GM23338 (cell line): Measurements from ENCODE around the gene STOX1. TPM values are rescaled to one million over a fixed set of nuclear protein-coding genes. Genes with fewer than 3 reads are reported as not detected.

Source experiments
- ATAC-seq: fragments of 200-7000 bp; cut with Tn5 transposase; 3 replicates; pipeline ENCODE4 v1.9.1; 2020
- DNase-seq: peaks from one replicate; pipeline ENCODE4 v3.0.0-alpha.2; 2015; ENCODE audit warnings: low spot score
- H2AFZ ChIP-seq: fragments of 200-600 bp; sonication (generic); 2 replicates; pipeline ENCODE4 v1.8.0; 2016; ENCODE audit warnings: antibody characterized with exemption, mild to moderate bottlenecking, moderate library complexity
- H3F3A ChIP-seq: fragments of 200-600 bp; sonication (generic); replicated peaks from 2 replicates; pipeline ENCODE4 v1.8.0; 2017; ENCODE audit warnings: antibody characterized with exemption, mixed run types, low read depth
- H3K27ac ChIP-seq: fragments of 200-600 bp; sonication (generic); 2 replicates; pipeline ENCODE4 v1.6.1; 2016; ENCODE audit warnings: low read depth
- H3K27me3 ChIP-seq: fragments of 200-600 bp; sonication (generic); 2 replicates; pipeline ENCODE4 v1.8.0; 2016; ENCODE audit warnings: mild to moderate bottlenecking, mixed run types, moderate library complexity; ENCODE audit not compliant: insufficient read depth
- H3K36me3 ChIP-seq: fragments of 200-600 bp; sonication (generic); 2 replicates; pipeline ENCODE4 v1.8.0; 2016; ENCODE audit warnings: mild to moderate bottlenecking; ENCODE audit not compliant: insufficient read depth
- H3K4me1 ChIP-seq: fragments of 200-600 bp; sonication (generic); 2 replicates; pipeline ENCODE4 v1.8.0; 2016; ENCODE audit warnings: mild to moderate bottlenecking, moderate library complexity; ENCODE audit not compliant: insufficient read depth
- H3K4me2 ChIP-seq: fragments of 200-600 bp; sonication (generic); 2 replicates; pipeline ENCODE4 v1.7.1; 2017; ENCODE audit warnings: mixed run types
- H3K4me3 ChIP-seq: fragments of 200-600 bp; sonication (generic); 2 replicates; pipeline ENCODE4 v1.6.1; 2016; ENCODE audit warnings: mixed run types
- H3K79me2 ChIP-seq: fragments of 200-600 bp; sonication (generic); replicated peaks from 2 replicates; pipeline ENCODE4 v1.8.0; 2017; ENCODE audit warnings: mild to moderate bottlenecking; ENCODE audit not compliant: insufficient read depth
- H3K9me2 ChIP-seq: fragments of 200-600 bp; sonication (generic); 2 replicates; pipeline ENCODE4 v1.8.0; 2017; ENCODE audit not compliant: insufficient read depth
- H4K20me1 ChIP-seq: fragments of 200-600 bp; sonication (generic); replicated peaks from 2 replicates; pipeline ENCODE4 v1.8.0; 2017; ENCODE audit warnings: mild to moderate bottlenecking; ENCODE audit not compliant: insufficient read depth
- H3K27ac Mint-ChIP-seq: 2 replicates; pipeline ENCODE4 v1.8.0; 2020; ENCODE audit warnings: inconsistent platforms, mild to moderate bottlenecking, moderate library complexity, mixed read lengths
- H3K27me3 Mint-ChIP-seq: 3 replicates; pipeline ENCODE4 v1.8.0; 2022; ENCODE audit warnings: low read depth, mild to moderate bottlenecking, moderate library complexity, mixed read lengths, inconsistent platforms; ENCODE audit not compliant: insufficient read depth, poor library complexity
- H3K36me3 Mint-ChIP-seq: 3 replicates; pipeline ENCODE4 v1.8.0; 2021; ENCODE audit warnings: low read depth, mild to moderate bottlenecking, inconsistent platforms, moderate library complexity, mixed read lengths
- H3K4me1 Mint-ChIP-seq: 3 replicates; pipeline ENCODE4 v1.8.0; 2020; ENCODE audit warnings: mild to moderate bottlenecking, inconsistent platforms, mixed read lengths
- H3K4me3 Mint-ChIP-seq: 3 replicates; pipeline ENCODE4 v1.8.0; 2021; ENCODE audit warnings: moderate library complexity, mild to moderate bottlenecking, inconsistent platforms, mixed read lengths
- H3K9me3 Mint-ChIP-seq: 3 replicates; pipeline ENCODE4 v1.8.0; 2020; ENCODE audit warnings: moderate library complexity, mild to moderate bottlenecking, inconsistent platforms, mixed read lengths
- CREB1 ChIP-seq: fragments of 250-450 bp; sonication (Bioruptor Pico); IDR thresholded peaks from 2 replicates; pipeline ENCODE4 v1.5.0; 2020; ENCODE audit warnings: low read depth, mild to moderate bottlenecking, moderate library complexity
- CTCF ChIP-seq, 2 experiments: fragments of 200-600 bp in 1 of 2; sonication (generic) in 1 of 2; conservative IDR thresholded peaks; 2 replicates each; pipeline versions ENCODE4 v1.5.1 to v1.6.1; 2016 to 2017; ENCODE audit warnings: antibody characterized with exemption in 2 of 2, low read depth in 2 of 2, mild to moderate bottlenecking in 2 of 2, moderate library complexity in 1 of 2
- EZH2 ChIP-seq: fragments of 200-600 bp; sonication (generic); IDR thresholded peaks from one replicate; pipeline ENCODE4 v1.8.0; 2017; ENCODE audit warnings: antibody characterized with exemption, mild to moderate bottlenecking, low read depth; ENCODE audit not compliant: unreplicated experiment
- EZH2phosphoT487 ChIP-seq: fragments of 200-600 bp; sonication (generic); IDR thresholded peaks from one replicate; pipeline ENCODE4 v1.8.1; 2018; ENCODE audit warnings: antibody characterized with exemption; ENCODE audit not compliant: unreplicated experiment
- JUNB ChIP-seq: IDR thresholded peaks from one replicate; pipeline ENCODE4 v1.6.1; 2016; ENCODE audit warnings: antibody characterized with exemption; ENCODE audit not compliant: unreplicated experiment
- NANOG ChIP-seq: IDR thresholded peaks from 2 replicates; pipeline ENCODE4 v1.6.1; 2016; ENCODE audit warnings: antibody characterized with exemption, borderline replicate concordance
- REST ChIP-seq: IDR thresholded peaks from one replicate; pipeline ENCODE4 v1.6.1; 2018; ENCODE audit warnings: antibody characterized with exemption; ENCODE audit not compliant: unreplicated experiment
- STAT1 ChIP-seq: IDR thresholded peaks from one replicate; pipeline ENCODE4 v1.6.1; 2016; ENCODE audit warnings: antibody characterized with exemption; ENCODE audit not compliant: unreplicated experiment
- ZNF114 ChIP-seq: fragments of 250-450 bp; sonication (Bioruptor Pico); IDR thresholded peaks from 2 replicates; pipeline ENCODE4 v1.5.0; 2020; ENCODE audit warnings: mild to moderate bottlenecking, moderate library complexity
- ZNF331 ChIP-seq: fragments of 250-450 bp; sonication (Bioruptor Pico); IDR thresholded peaks from 2 replicates; pipeline ENCODE4 v1.5.0; 2020; ENCODE audit warnings: low read depth, mild to moderate bottlenecking, moderate library complexity
- polyA plus RNA-seq: library from polyadenylated mRNA; unstranded; fragments of >200 nt; fragmentation: Nextera tagmentation; extraction: Ambion mirVana; gene quantifications from 2 replicates; pipeline ENCODE4 v1.2.1, GENCODE V29; 2016
- total RNA-seq: library from RNA; depleted of rRNA; stranded (reverse); fragments of >200 nt; shearing (Covaris generic); gene quantifications from 2 replicates; pipeline ENCODE4 v1.2.3, GENCODE V29; 2014
- TF ChIP-seq, protein P1 (sequence below): IDR thresholded peaks from 2 replicates; pipeline ENCODE4 v1.6.1; 2016; ENCODE audit warnings: antibody characterized with exemption

The STOX1 gene
- total and polyA plus RNA-seq, 2 experiments from 2014 or later: 1.6 to 2.2 TPM

GRCh38 chr10:68800211-68800610 lies 27.1 kb upstream of the STOX1 start:
- Histone ChIP-seq H3K27me3 (no peaks in the 10 kb centered on the region), H3K9me2 (no peaks in the 10 kb centered on the region), H3K4me3 (no peak overlapping the region), H2AFZ (no peak overlapping the region), H4K20me1 (no peaks in the 10 kb centered on the region), H3F3A (no peaks in the 10 kb centered on the region; the same call in 1 of the 2 replicates), H3K79me2 (no peaks in the 10 kb centered on the region), H3K4me2 (no peak overlapping the region), H3K36me3 (peaks cover 8% of the 10 kb centered on the region; the same call in 1 of the 2 replicates), H3K27ac (no peak overlapping the region), H3K4me1 (no peaks in the 10 kb centered on the region)
- Mint-ChIP-seq H3K36me3 (peaks cover 5% of the 10 kb centered on the region; the same call in 2 of the 3 replicates), H3K27ac (no peak overlapping the region), H3K4me3 (no peak overlapping the region), H3K9me3 (no peaks in the 10 kb centered on the region), H3K27me3 (no peaks in the 10 kb centered on the region), H3K4me1 (no peaks in the 10 kb centered on the region)
- TF ChIP-seq JUNB: no peak
- TF ChIP-seq REST: no peak
- TF ChIP-seq ZNF114 (CRISPR knock-in tag): no peak
- no peak for TF ChIP-seq CREB1
- TF ChIP-seq ZNF331: no peak
- TF ChIP-seq EZH2: no peak
- TF ChIP-seq STAT1: no peak
- TF ChIP-seq, protein P1, sequence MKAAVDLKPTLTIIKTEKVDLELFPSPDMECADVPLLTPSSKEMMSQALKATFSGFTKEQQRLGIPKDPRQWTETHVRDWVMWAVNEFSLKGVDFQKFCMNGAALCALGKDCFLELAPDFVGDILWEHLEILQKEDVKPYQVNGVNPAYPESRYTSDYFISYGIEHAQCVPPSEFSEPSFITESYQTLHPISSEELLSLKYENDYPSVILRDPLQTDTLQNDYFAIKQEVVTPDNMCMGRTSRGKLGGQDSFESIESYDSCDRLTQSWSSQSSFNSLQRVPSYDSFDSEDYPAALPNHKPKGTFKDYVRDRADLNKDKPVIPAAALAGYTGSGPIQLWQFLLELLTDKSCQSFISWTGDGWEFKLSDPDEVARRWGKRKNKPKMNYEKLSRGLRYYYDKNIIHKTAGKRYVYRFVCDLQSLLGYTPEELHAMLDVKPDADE: no peak
- TF ChIP-seq EZH2phosphoT487: no peak
- no peak for TF ChIP-seq NANOG
- TF ChIP-seq CTCF (conservative IDR thresholded peaks at IDR 0.05; ENCODE audit: low read depth in 2 of 2): no peak
- DNase-seq: no peak
- ATAC-seq: no peak
